ENCODE data around the gene POU6F1. TPM values are rescaled to one million over a fixed set of nuclear protein-coding genes. Genes with fewer than 3 reads are reported as not detected.

POU6F1 gene
- polyA plus RNA-seq, 1 donor from 2014 or later: 12.4 TPM

- no peaks in the 10 kb centered on the region for H3K9me3 ChIP-seq (ENCODE audit: low read length)
- no peaks in the 10 kb centered on the region for H3F3A ChIP-seq (ENCODE audit: insufficient read depth, low read length, poor library complexity, severe bottlenecking)
- H3K4me2 ChIP-seq (ENCODE audit: low read length): no peak overlapping the region
- no peaks in the 10 kb centered on the region for H3K36me3 ChIP-seq (ENCODE audit: insufficient read depth, low read length)
- no peaks in the 10 kb centered on the region for H4K20me1 ChIP-seq (ENCODE audit: insufficient read depth)
- H2AFZ ChIP-seq (ENCODE audit: low read depth, low read length): no peak overlapping the region
- H3K27me3 ChIP-seq (ENCODE audit: insufficient read depth, low read depth, low read length): no peaks in the 10 kb centered on the region
- no peak overlapping the region for H3K4me3 ChIP-seq (ENCODE audit: low read length)
- no peaks in the 10 kb centered on the region for H3K9me2 ChIP-seq (ENCODE audit: insufficient read depth, low read length)
- no peak overlapping the region for H3K27ac ChIP-seq (ENCODE audit: low read length)
- TF ChIP-seq POLR2AphosphoS5 (IDR thresholded peaks at IDR 0.05) (no peak), CTCF (IDR thresholded peaks at IDR 0.05; ENCODE audit: poor library complexity, severe bottlenecking) (no peak), TAF1 (IDR thresholded peaks at IDR 0.05; ENCODE audit: low read depth) (no peak), EP300 (conservative IDR thresholded peaks at IDR 0.05; ENCODE audit: poor library complexity, severe bottlenecking) (no peak), MXI1 (conservative IDR thresholded peaks at IDR 0.05; ENCODE audit: poor library complexity, severe bottlenecking) (no peak), SMC3 (conservative IDR thresholded peaks at IDR 0.05; ENCODE audit: poor library complexity) (no peak), EZH2 (IDR thresholded peaks at IDR 0.05; ENCODE audit: borderline replicate concordance, insufficient read depth, low read length, poor library complexity, severe bottlenecking) (no peak), RAD21 (conservative IDR thresholded peaks at IDR 0.05) (no peak)
- TF ChIP-seq, protein P1, sequence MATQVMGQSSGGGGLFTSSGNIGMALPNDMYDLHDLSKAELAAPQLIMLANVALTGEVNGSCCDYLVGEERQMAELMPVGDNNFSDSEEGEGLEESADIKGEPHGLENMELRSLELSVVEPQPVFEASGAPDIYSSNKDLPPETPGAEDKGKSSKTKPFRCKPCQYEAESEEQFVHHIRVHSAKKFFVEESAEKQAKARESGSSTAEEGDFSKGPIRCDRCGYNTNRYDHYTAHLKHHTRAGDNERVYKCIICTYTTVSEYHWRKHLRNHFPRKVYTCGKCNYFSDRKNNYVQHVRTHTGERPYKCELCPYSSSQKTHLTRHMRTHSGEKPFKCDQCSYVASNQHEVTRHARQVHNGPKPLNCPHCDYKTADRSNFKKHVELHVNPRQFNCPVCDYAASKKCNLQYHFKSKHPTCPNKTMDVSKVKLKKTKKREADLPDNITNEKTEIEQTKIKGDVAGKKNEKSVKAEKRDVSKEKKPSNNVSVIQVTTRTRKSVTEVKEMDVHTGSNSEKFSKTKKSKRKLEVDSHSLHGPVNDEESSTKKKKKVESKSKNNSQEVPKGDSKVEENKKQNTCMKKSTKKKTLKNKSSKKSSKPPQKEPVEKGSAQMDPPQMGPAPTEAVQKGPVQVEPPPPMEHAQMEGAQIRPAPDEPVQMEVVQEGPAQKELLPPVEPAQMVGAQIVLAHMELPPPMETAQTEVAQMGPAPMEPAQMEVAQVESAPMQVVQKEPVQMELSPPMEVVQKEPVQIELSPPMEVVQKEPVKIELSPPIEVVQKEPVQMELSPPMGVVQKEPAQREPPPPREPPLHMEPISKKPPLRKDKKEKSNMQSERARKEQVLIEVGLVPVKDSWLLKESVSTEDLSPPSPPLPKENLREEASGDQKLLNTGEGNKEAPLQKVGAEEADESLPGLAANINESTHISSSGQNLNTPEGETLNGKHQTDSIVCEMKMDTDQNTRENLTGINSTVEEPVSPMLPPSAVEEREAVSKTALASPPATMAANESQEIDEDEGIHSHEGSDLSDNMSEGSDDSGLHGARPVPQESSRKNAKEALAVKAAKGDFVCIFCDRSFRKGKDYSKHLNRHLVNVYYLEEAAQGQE (IDR thresholded peaks at IDR 0.05; ENCODE audit: borderline replicate concordance): no peak
- no peak overlapping the region for H3K9ac ChIP-seq (ENCODE audit: low read length)
- no peaks in the 10 kb centered on the region for H3K79me2 ChIP-seq (replicated peaks; ENCODE audit: insufficient read depth, low read length)
These were observed 36.3 kb downstream of the POU6F1 start for GRCh38 chr12:51181558-51181957.

DNA sequence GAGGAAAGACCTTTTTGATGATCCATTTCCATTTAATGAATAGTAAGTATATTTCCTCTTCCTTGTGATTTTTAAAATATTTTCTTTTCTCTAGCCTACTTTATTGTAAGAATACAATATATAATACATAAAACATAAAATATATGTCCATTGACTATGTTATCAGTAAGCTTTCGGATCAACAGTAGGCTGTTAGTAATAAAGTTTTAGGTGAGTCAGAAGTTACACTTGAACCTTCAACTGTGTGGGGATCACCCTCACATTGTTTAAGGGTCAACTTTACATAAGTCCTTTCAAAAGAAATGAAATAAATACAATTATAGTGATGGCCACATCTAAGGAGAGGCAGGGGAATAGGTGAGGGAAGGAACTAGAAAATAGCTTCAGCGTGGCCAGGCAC lies 40.0 kb downstream of the POU6F1 start:
- H3K4me3 ChIP-seq (ENCODE audit: low read length): no peak overlapping the region
- TF ChIP-seq MXI1 (conservative IDR thresholded peaks at IDR 0.05; ENCODE audit: poor library complexity, severe bottlenecking): no peak
- no peak for TF ChIP-seq EZH2 (IDR thresholded peaks at IDR 0.05; ENCODE audit: borderline replicate concordance, insufficient read depth, low read length, poor library complexity, severe bottlenecking)
- no peak for TF ChIP-seq EP300 (conservative IDR thresholded peaks at IDR 0.05; ENCODE audit: poor library complexity, severe bottlenecking)
- TF ChIP-seq RAD21 (conservative IDR thresholded peaks at IDR 0.05): no peak
- no peak for TF ChIP-seq POLR2AphosphoS5 (IDR thresholded peaks at IDR 0.05)
- no peak for TF ChIP-seq CTCF (IDR thresholded peaks at IDR 0.05; ENCODE audit: poor library complexity, severe bottlenecking)
- no peak overlapping the region for H3K4me2 ChIP-seq (ENCODE audit: low read length)
- H2AFZ ChIP-seq (ENCODE audit: low read depth, low read length): no peak overlapping the region
- no peaks in the 10 kb centered on the region for H3K27me3 ChIP-seq (ENCODE audit: insufficient read depth, low read depth, low read length)
- H4K20me1 ChIP-seq (ENCODE audit: insufficient read depth): no peaks in the 10 kb centered on the region
- H3K9ac ChIP-seq (ENCODE audit: low read length): no peak overlapping the region
- H3K79me2 ChIP-seq (replicated peaks; ENCODE audit: insufficient read depth, low read length): no peaks in the 10 kb centered on the region
- no peaks in the 10 kb centered on the region for H3K36me3 ChIP-seq (ENCODE audit: insufficient read depth, low read length)
- H3K9me3 ChIP-seq (ENCODE audit: low read length): no peaks in the 10 kb centered on the region
- no peak overlapping the region for H3K27ac ChIP-seq (ENCODE audit: low read length)
- no peaks in the 10 kb centered on the region for H3K9me2 ChIP-seq (ENCODE audit: insufficient read depth, low read length)
- H3F3A ChIP-seq (ENCODE audit: insufficient read depth, low read length, poor library complexity, severe bottlenecking): no peaks in the 10 kb centered on the region

Data from neural cell (in vitro differentiated cells).